ENCODE results near the gene STEAP1B. TPM values are rescaled to one million over a fixed set of nuclear protein-coding genes. Genes with fewer than 3 reads are reported as not detected.
"Not testable (repeated sequence)": the region's sequence is repeated elsewhere in the genome, so short reads cannot be mapped to it uniquely, and the experiment has no call there.

STEAP1B gene
- total RNA-seq, 1 donor from 2014 or later: 4.7 TPM

- H3K4me3 ChIP-seq (ENCODE audit: low read length in 3 of 3): no peak overlapping the region
- H3K9ac ChIP-seq (ENCODE audit: low read depth in 1 of 3, low read length in 3 of 3): no peak overlapping the region
- H3K27me3 ChIP-seq (ENCODE audit: control insufficient read depth in 3 of 3, insufficient read depth in 3 of 3, low read length in 3 of 3): no peaks in the 10 kb centered on the region
- H3K9me3 ChIP-seq (ENCODE audit: control insufficient read depth in 3 of 3, low read length in 3 of 3): no peaks in the 10 kb centered on the region
- H3K36me3 ChIP-seq (ENCODE audit: control insufficient read depth in 3 of 3, insufficient read depth in 3 of 3, low read length in 3 of 3): no peaks in the 10 kb centered on the region
- no peak overlapping the region for H3K27ac ChIP-seq (ENCODE audit: low read depth, low read length)
- no peaks in the 10 kb centered on the region for H3K4me1 ChIP-seq (ENCODE audit: control insufficient read depth in 3 of 3, insufficient read depth in 3 of 3, low read length in 3 of 3)
Measured at GRCh38 chr7:22464299-22464698, 35.7 kb downstream of the STEAP1B start.

- Histone ChIP-seq H3K27ac (ENCODE audit: low read depth, low read length) (no peak overlapping the region), H3K9ac (ENCODE audit: low read depth in 1 of 3, low read length in 3 of 3) (no peak overlapping the region), H3K27me3 (ENCODE audit: control insufficient read depth in 3 of 3, insufficient read depth in 3 of 3, low read length in 3 of 3) (no peaks in the 10 kb centered on the region), H3K4me1 (ENCODE audit: control insufficient read depth in 3 of 3, insufficient read depth in 3 of 3, low read length in 3 of 3) (peaks cover 5 to 11% (median 9%) of the 10 kb centered on the region in 3 donors), H3K36me3 (ENCODE audit: control insufficient read depth in 3 of 3, insufficient read depth in 3 of 3, low read length in 3 of 3) (no peaks in the 10 kb centered on the region), H3K4me3 (ENCODE audit: low read length in 3 of 3) (no peak overlapping the region), H3K9me3 (ENCODE audit: control insufficient read depth in 3 of 3, low read length in 3 of 3) (no peaks in the 10 kb centered on the region)
Measured at GRCh38 chr7:22460363-22460988, 39.5 kb downstream of the STEAP1B start.

DNA sequence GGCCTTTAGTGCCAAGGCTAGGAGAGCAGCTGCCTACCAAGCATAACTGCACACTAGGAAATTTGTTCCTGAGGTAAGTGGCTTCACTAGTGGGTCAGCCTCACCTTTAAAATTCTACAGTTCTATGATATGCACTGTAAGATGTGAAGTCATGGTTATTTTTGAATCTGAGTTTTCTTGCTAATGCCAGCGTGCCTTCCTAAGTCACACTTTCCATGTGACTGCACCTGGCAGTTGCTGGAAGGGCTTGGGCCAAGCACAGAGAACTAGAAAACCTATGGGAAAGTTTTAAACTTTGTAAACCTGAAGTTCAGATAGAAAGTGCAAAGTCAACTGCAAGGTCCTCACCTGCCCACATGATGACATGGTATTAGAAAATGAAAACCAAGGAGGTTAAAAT lies 42.5 kb downstream of the STEAP1B start:
- no peak overlapping the region for H3K27ac ChIP-seq (ENCODE audit: low read depth, low read length)
- peaks cover 9 to 12% (median 9%) of the 10 kb centered on the region in 3 donors for H3K4me1 ChIP-seq (ENCODE audit: control insufficient read depth in 3 of 3, insufficient read depth in 3 of 3, low read length in 3 of 3)
- no peaks in the 10 kb centered on the region for H3K36me3 ChIP-seq (ENCODE audit: control insufficient read depth in 3 of 3, insufficient read depth in 3 of 3, low read length in 3 of 3)
- no peaks in the 10 kb centered on the region for H3K27me3 ChIP-seq (ENCODE audit: control insufficient read depth in 3 of 3, insufficient read depth in 3 of 3, low read length in 3 of 3)
- H3K9me3 ChIP-seq (ENCODE audit: control insufficient read depth in 3 of 3, low read length in 3 of 3): no peaks in the 10 kb centered on the region
- no peak overlapping the region for H3K9ac ChIP-seq (ENCODE audit: low read depth in 1 of 3, low read length in 3 of 3)
- H3K4me3 ChIP-seq (ENCODE audit: low read length in 3 of 3): no peak overlapping the region

DNA sequence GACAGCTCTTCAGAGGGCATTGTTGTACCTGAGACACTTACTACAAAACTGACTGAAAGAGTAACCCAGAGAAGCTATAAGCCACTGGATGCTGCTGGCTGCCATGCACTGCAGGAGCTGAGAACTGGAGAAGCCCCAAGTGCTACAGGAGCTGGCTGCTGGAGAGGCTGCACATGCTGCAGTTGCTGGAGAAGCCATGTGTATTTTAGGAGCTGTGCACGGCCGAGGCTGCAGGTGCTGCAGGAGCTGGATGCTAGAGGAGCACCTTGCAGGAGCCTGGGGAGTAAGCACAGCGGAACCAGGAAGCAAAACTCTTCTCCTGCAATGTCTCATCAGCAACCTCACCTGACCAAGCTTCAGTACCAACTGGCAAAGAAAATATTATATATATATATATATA lies 45.5 kb downstream of the STEAP1B start:
- no peaks in the 10 kb centered on the region for H3K27me3 ChIP-seq (ENCODE audit: control insufficient read depth in 3 of 3, insufficient read depth in 3 of 3, low read length in 3 of 3)
- no peak overlapping the region for H3K4me3 ChIP-seq (ENCODE audit: low read length in 3 of 3)
- no peak overlapping the region for H3K27ac ChIP-seq (ENCODE audit: low read depth, low read length)
- H3K36me3 ChIP-seq (ENCODE audit: control insufficient read depth in 3 of 3, insufficient read depth in 3 of 3, low read length in 3 of 3): no peaks in the 10 kb centered on the region
- no peaks in the 10 kb centered on the region for H3K9me3 ChIP-seq (ENCODE audit: control insufficient read depth in 3 of 3, low read length in 3 of 3)
- no peak overlapping the region for H3K9ac ChIP-seq (ENCODE audit: low read depth in 1 of 3, low read length in 3 of 3)
- peaks cover 9 to 16% (median 15%) of the 10 kb centered on the region in 3 donors for H3K4me1 ChIP-seq (ENCODE audit: control insufficient read depth in 3 of 3, insufficient read depth in 3 of 3, low read length in 3 of 3)

GRCh38 chr7:22452960-22453558 lies 46.9 kb downstream of the STEAP1B start:
- Histone ChIP-seq H3K4me3 (ENCODE audit: low read length in 3 of 3) (no peak overlapping the region), H3K27ac (ENCODE audit: low read depth, low read length) (no peak overlapping the region), H3K36me3 (ENCODE audit: control insufficient read depth in 3 of 3, insufficient read depth in 3 of 3, low read length in 3 of 3) (no peaks in the 10 kb centered on the region), H3K4me1 (ENCODE audit: control insufficient read depth in 3 of 3, insufficient read depth in 3 of 3, low read length in 3 of 3) (peaks cover 9 to 15% (median 15%) of the 10 kb centered on the region in 3 donors), H3K9ac (ENCODE audit: low read depth in 1 of 3, low read length in 3 of 3) (no peak overlapping the region), H3K9me3 (ENCODE audit: control insufficient read depth in 3 of 3, low read length in 3 of 3) (no peaks in the 10 kb centered on the region), H3K27me3 (ENCODE audit: control insufficient read depth in 3 of 3, insufficient read depth in 3 of 3, low read length in 3 of 3) (no peaks in the 10 kb centered on the region)

DNA sequence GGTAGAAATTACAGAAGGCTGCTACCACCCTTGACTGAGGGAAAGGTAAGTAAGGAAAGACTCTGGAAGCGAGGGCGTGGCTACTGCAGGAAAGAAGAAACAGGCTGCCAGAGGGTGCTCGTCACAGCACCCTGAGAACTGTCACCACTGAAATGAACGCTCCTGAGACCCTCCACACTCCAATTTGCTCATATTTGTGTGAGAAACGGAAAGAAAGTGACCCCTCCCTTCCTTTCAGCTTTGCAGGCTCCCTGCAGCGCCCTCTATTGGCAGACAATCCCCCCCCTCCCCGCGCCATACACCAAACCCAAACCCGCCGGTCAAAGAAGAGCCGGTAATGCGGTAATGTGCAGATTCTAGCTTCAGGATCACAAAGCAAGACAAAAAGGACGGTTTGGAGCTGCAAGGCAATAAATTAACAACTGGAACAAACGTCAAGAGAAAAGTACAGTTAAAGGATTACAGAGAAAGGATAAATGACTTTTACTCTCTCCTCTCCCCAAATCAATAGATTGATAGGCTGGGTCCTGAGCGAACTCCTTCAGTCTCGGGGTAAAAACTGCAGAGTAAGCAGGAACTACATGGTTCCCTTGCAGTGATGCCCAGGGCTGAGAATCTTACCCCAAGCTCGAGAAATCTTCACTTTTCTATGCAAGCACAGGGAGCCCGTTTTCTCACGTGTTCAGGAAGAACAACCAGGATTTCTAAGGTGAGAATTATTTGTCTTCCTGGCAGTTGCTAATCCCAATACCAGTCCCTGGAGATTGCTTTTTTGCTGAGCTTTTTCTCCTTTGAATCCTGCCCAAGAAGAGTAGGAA lies 47.6 kb downstream of the STEAP1B start:
- peak overlapping the region; percentile 30 to 65 (median 59) for H3K4me3 ChIP-seq (ENCODE audit: low read length in 3 of 3)
- peak overlapping the region in 2 of 3 donors; percentile 5 to 72 for H3K9ac ChIP-seq (ENCODE audit: low read depth in 1 of 3, low read length in 3 of 3)
- peaks cover 3 to 13% (median 8%) of the 10 kb centered on the region in 3 donors for H3K4me1 ChIP-seq (ENCODE audit: control insufficient read depth in 3 of 3, insufficient read depth in 3 of 3, low read length in 3 of 3)
- H3K36me3 ChIP-seq (ENCODE audit: control insufficient read depth in 3 of 3, insufficient read depth in 3 of 3, low read length in 3 of 3): no peaks in the 10 kb centered on the region
- no peak overlapping the region for H3K27ac ChIP-seq (ENCODE audit: low read depth, low read length)
- no peaks in the 10 kb centered on the region for H3K9me3 ChIP-seq (ENCODE audit: control insufficient read depth in 3 of 3, low read length in 3 of 3)
- H3K27me3 ChIP-seq (ENCODE audit: control insufficient read depth in 3 of 3, insufficient read depth in 3 of 3, low read length in 3 of 3): no peaks in the 10 kb centered on the region

DNA sequence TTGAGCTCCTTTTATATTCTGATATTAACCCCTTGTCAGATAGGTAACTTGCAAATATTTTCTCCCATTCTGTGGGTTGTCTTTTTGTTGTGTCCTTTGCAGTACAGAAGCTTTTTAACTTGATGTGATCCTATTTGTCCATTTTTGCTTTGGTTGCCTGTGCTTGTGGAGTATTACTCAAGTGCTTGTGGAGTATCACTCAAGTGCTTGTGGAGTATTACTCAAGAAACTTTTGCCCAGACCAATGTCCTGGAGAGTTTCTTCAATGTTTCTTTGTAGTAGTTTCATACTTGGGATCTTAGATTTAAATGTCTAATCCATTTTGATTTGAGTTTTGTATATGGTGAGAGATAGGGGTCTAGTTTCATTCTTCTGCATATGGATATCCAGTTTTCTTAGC lies 50.0 kb downstream of the STEAP1B start:
- H3K27ac ChIP-seq (ENCODE audit: low read depth, low read length); H3K36me3 ChIP-seq (ENCODE audit: control insufficient read depth in 3 of 3, insufficient read depth in 3 of 3, low read length in 3 of 3); H3K27me3 ChIP-seq (ENCODE audit: control insufficient read depth in 3 of 3, insufficient read depth in 3 of 3, low read length in 3 of 3); H3K4me3 ChIP-seq (ENCODE audit: low read length in 3 of 3); H3K9me3 ChIP-seq (ENCODE audit: control insufficient read depth in 3 of 3, low read length in 3 of 3); H3K9ac ChIP-seq (ENCODE audit: low read depth in 1 of 3, low read length in 3 of 3): not testable (repeated sequence)
- peaks cover 11 to 27% (median 22%) of the 10 kb centered on the region in 3 donors for H3K4me1 ChIP-seq (ENCODE audit: control insufficient read depth in 3 of 3, insufficient read depth in 3 of 3, low read length in 3 of 3)

DNA sequence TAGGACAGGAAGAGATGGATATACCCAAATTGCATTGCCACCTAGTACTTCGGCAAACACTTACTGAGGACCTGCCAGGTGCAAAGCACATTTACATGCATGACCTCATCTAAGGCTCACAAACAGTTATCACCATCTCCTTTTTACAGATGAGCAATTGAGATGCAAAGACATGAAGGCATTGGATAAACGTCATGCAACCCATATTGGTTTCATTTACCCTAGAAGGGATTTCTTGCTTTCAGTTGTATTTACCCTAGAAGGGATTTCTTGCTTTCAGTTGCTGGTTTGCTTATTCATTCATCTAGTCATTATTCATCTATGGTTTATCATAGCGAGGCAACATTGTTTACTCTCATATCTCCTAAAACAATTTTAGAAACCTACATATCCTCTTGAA lies 52.2 kb downstream of the STEAP1B start:
- no peaks in the 10 kb centered on the region for H3K27me3 ChIP-seq (ENCODE audit: control insufficient read depth in 3 of 3, insufficient read depth in 3 of 3, low read length in 3 of 3)
- H3K36me3 ChIP-seq (ENCODE audit: control insufficient read depth in 3 of 3, insufficient read depth in 3 of 3, low read length in 3 of 3): no peaks in the 10 kb centered on the region
- H3K9ac ChIP-seq (ENCODE audit: low read depth in 1 of 3, low read length in 3 of 3): no peak overlapping the region
- no peak overlapping the region for H3K4me3 ChIP-seq (ENCODE audit: low read length in 3 of 3)
- H3K9me3 ChIP-seq (ENCODE audit: control insufficient read depth in 3 of 3, low read length in 3 of 3): no peaks in the 10 kb centered on the region
- peaks cover 26 to 41% (median 38%) of the 10 kb centered on the region in 3 donors for H3K4me1 ChIP-seq (ENCODE audit: control insufficient read depth in 3 of 3, insufficient read depth in 3 of 3, low read length in 3 of 3)
- no peak overlapping the region for H3K27ac ChIP-seq (ENCODE audit: low read depth, low read length)

DNA sequence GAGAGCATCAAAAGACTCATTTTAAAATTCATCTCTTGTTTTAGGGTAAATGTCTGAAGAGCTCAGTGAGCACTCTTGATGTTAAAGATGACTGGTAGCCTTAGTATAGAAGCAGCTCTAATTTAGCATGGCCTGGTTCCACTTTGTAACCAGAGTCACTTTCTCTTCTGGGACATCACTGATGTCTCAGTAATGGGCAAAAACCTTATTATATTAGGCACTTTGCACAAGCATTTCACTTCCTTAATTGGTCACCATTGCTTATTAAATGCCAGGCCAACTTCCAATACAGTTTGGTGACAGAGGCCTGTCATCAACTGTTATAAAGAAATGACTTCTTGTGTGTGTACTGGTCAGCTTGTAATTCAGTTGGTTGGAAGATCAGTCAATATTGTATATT lies 53.0 kb downstream of the STEAP1B start:
- Histone ChIP-seq H3K27me3 (ENCODE audit: control insufficient read depth in 3 of 3, insufficient read depth in 3 of 3, low read length in 3 of 3) (no peaks in the 10 kb centered on the region), H3K4me3 (ENCODE audit: low read length in 3 of 3) (no peak overlapping the region), H3K36me3 (ENCODE audit: control insufficient read depth in 3 of 3, insufficient read depth in 3 of 3, low read length in 3 of 3) (no peaks in the 10 kb centered on the region), H3K27ac (ENCODE audit: low read depth, low read length) (no peak overlapping the region), H3K9me3 (ENCODE audit: control insufficient read depth in 3 of 3, low read length in 3 of 3) (no peaks in the 10 kb centered on the region), H3K9ac (ENCODE audit: low read depth in 1 of 3, low read length in 3 of 3) (no peak overlapping the region), H3K4me1 (ENCODE audit: control insufficient read depth in 3 of 3, insufficient read depth in 3 of 3, low read length in 3 of 3) (peaks cover 26 to 37% (median 31%) of the 10 kb centered on the region in 3 donors)

DNA sequence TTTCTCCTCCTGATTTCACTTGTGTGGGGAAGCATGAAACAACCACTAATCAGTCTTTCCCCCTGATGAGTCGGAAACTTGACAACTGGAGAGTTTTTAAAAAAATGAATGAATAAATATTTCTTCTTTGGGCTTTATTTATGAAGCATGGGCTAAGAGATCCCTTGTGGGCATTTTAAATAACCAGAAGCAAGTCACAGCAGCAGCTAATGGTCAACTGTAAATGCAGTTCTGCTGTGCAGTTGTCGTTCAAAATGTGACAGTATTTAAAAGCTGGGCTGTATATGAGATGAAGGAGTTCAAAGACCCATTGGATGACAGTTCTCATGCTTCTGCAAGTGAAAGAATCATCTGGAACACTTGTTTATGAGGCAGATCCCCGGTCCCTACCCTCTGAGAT lies 54.1 kb downstream of the STEAP1B start:
- Histone ChIP-seq H3K36me3 (ENCODE audit: control insufficient read depth in 3 of 3, insufficient read depth in 3 of 3, low read length in 3 of 3) (no peaks in the 10 kb centered on the region), H3K4me3 (ENCODE audit: low read length in 3 of 3) (no peak overlapping the region), H3K9me3 (ENCODE audit: control insufficient read depth in 3 of 3, low read length in 3 of 3) (no peaks in the 10 kb centered on the region)

More for the DNA sequence above, 54.1 kb downstream of the STEAP1B start:
- H3K27me3 ChIP-seq (ENCODE audit: control insufficient read depth in 3 of 3, insufficient read depth in 3 of 3, low read length in 3 of 3): no peaks in the 10 kb centered on the region
- peak overlapping the region in 1 of 3 donors; percentile 18 for H3K9ac ChIP-seq (ENCODE audit: low read depth in 1 of 3, low read length in 3 of 3)
- peaks cover 26 to 37% (median 29%) of the 10 kb centered on the region in 3 donors for H3K4me1 ChIP-seq (ENCODE audit: control insufficient read depth in 3 of 3, insufficient read depth in 3 of 3, low read length in 3 of 3)
- peak overlapping the region; percentile 57 for H3K27ac ChIP-seq (ENCODE audit: low read depth, low read length)

All from skeletal muscle tissue (tissue), 4 donors.